Fibroblast of the aortic adventitia (primary cell): ENCODE measurements around the gene FAM13A. TPM values are rescaled to one million over a fixed set of nuclear protein-coding genes. Genes with fewer than 3 reads are reported as not detected.
"Not testable (repeated sequence)": the region's sequence is repeated elsewhere in the genome, so short reads cannot be mapped to it uniquely, and the experiment has no call there.

ENCODE experiments used
- DNase-seq: peaks from one replicate; pipeline ENCODE4 v3.0.0-alpha.2; 2010; ENCODE audit warnings: low read depth
- H3K4me3 ChIP-seq: 2 replicates; pipeline ENCODE4 v1.5.1; 2011; ENCODE audit warnings: low read depth, mild to moderate bottlenecking, control low read depth, low read length, moderate library complexity
- total RNA-seq: library from RNA; depleted of rRNA; stranded (reverse); fragments of >200 nt; gene quantifications from 2 replicates; pipeline ENCODE4 v1.2.3, GENCODE V29; 2012; ENCODE audit warnings: low replicate concordance
- TF ChIP-seq, protein P1 (sequence below): IDR thresholded peaks from 2 replicates; pipeline ENCODE4 v1.5.1; 2011; ENCODE audit warnings: mild to moderate bottlenecking, low read length, control low read depth, inconsistent platforms; ENCODE audit not compliant: insufficient read depth

The FAM13A gene
- total RNA-seq, 1 donor: 23.5 TPM

DNA sequence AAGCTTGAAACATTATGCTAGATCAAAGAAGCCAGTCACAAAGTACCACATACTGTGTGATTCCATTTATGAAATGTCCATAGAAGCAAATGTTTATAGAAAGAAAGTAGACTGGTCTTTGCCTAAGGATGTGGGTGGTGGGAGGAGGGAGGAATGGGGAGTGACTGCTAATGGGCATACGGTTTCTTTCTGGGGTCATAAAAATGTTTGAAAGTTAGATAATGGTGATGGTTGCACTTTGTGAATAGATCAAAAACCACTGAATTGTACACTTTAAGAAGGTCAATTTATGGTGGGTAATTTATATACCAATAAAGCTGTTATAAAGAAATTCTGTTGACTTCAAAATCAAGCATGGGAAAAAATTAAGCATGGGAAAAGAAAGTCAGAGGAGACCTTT is 56.6 kb downstream of the FAM13A start:
- no peak overlapping the region for H3K4me3 ChIP-seq
- TF ChIP-seq, protein P1, sequence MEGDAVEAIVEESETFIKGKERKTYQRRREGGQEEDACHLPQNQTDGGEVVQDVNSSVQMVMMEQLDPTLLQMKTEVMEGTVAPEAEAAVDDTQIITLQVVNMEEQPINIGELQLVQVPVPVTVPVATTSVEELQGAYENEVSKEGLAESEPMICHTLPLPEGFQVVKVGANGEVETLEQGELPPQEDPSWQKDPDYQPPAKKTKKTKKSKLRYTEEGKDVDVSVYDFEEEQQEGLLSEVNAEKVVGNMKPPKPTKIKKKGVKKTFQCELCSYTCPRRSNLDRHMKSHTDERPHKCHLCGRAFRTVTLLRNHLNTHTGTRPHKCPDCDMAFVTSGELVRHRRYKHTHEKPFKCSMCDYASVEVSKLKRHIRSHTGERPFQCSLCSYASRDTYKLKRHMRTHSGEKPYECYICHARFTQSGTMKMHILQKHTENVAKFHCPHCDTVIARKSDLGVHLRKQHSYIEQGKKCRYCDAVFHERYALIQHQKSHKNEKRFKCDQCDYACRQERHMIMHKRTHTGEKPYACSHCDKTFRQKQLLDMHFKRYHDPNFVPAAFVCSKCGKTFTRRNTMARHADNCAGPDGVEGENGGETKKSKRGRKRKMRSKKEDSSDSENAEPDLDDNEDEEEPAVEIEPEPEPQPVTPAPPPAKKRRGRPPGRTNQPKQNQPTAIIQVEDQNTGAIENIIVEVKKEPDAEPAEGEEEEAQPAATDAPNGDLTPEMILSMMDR: no peak
- no peak for DNase-seq

DNA sequence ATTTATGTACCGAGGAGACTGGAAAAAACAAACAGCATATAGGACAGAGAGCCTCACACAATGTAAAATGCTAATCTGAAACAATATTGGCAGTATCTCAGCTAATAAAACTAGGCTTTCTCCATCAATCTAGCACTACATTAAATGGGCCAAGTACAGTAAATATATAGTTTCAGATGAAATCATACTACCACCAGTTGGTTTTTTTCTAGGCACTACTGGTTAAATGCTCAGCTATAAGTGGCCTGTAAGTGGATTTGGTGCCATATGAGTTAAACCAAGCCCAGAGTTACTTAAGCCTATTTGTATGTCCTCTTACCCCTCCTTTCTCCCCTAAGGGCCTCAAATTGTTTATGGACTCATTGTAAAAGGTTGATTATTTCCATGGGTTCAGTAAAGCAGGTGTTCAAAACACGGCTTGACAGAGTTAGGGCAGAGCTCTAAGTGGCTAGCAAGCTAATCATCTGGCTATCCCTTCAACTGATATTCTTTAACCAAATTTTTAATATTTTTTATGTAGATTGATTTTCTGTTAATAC is 57.5 kb downstream of the FAM13A start:
- no peak overlapping the region for H3K4me3 ChIP-seq
- no peak for DNase-seq
- TF ChIP-seq, protein P1: no peak

DNA sequence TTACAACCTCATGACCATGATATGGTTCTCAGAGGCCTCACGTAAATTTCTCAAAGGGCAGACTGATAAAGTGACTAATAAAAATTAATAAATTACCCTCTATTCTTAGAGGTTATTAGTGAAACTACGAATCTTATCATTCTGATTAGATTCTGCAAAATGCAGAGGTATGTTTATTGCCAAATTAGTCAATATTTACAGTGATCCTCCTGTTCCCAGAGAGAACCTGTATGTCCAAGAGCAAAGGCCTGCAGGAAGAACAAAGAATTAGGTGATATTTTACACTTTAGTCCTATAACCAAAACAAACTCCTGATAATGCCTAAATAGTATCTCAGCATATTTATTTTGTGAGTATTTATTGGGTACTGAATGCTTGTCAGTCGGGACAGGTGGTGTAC is 58.1 kb downstream of the FAM13A start:
- no peak overlapping the region for H3K4me3 ChIP-seq
- TF ChIP-seq, protein P1: no peak
- no peak for DNase-seq

DNA sequence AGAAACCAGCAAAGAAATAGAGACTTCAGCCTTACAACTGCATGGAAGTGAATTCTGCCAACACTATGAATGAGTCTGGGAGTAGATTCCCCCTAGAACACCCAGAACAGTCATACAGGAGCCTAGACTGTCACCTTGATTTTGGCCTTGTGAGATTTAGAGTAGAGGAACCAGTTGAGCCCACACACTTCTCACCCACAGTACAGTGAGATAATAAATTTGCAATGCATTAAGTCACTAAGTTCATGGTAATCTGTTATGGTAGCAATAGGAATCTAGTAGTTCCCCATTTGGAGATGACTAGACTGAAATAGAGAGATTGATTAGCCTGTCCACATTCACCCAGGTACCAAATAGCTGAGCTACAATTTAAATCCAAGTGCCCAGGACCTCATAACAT is 59.0 kb downstream of the FAM13A start:
- H3K4me3 ChIP-seq: no peak overlapping the region
- TF ChIP-seq, protein P1: no peak
- DNase-seq: no peak

DNA sequence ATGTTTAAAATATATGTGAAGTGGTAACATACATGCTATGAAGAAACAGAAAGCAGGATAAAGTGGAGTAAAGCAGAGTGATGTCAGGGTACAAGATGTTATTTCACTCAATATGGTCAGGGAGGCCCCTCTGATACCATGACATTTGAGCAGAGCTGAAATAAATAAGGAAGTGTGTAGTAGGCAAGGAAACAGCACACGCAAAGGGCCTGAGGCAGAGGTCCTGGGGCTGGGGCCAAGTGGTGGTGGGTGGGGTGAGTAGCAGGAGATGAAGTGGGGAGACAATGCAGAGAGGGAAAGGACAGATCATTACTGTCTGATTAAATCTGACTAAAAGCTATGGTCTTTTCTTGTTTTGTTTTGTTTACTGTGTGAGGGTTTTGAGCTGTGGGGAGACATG is 61.1 kb downstream of the FAM13A start:
- H3K4me3 ChIP-seq: no peak overlapping the region
- DNase-seq: no peak
- TF ChIP-seq, protein P1: no peak

DNA sequence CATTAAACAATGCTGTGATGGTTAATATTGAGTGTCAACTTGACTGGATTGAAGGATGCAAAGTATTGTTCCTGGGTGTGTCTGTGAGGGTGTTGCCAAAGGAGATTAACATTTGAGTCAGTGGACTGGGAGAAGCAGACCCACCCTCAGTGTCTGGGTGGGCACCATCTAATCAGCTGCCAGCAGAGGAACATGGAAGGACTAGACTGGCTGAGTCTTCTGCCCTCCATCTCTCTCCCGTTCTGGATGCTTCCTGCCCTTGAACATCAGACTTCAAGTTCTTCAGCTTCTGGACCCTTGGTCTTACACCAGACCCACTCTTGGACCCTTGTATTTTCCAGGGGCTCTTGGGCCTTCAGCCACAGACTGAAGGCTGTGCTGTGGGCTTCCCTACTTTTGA is 61.7 kb downstream of the FAM13A start:
- not testable (repeated sequence) for H3K4me3 ChIP-seq

DNA sequence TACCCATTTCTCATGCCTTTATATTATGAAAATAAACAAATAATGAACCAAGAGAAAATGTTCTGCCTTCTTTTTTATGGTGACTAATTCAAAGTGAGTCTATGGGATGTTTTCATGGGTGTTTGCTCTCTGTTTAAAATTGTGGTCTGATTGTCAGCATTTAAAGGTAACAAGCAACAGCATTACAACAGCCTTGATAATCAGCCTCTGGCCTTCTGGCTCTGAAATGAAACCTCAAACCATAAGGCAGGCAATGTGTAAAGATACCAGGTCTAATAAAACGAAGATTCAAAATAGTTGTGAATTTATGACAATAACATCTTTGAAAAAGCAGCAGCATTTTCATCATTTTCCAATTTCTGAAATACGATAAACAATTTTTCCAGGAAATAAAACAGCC is 63.7 kb downstream of the FAM13A start:
- TF ChIP-seq, protein P1: no peak
- H3K4me3 ChIP-seq: no peak overlapping the region
- no peak for DNase-seq

More for the DNA sequence above, 61.7 kb downstream of the FAM13A start:
- DNase-seq: not testable (repeated sequence)

DNA sequence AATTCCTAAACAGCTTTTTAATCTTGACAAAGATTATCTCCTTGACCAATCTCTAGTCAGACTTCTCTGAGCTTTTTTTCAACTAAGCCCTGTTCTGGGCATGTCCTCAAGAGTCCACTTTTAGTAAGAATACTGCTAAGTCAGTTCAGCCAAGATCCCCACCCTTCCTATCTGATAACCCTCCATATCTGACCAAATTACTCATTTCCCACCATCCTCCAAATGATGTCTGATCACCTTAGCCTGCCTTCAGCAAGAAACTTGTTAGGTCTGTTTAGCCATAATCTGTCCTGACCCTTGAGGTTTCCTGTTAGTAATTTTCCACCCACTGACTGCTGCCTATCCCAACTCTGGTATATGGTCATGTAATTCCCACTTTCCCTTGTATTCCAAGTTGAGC is 65.2 kb downstream of the FAM13A start:
- peak; percentile 70 for DNase-seq
- TF ChIP-seq, protein P1: no peak
- H3K4me3 ChIP-seq: no peak overlapping the region
